ENCODE data around the gene PDE4C.

DNA sequence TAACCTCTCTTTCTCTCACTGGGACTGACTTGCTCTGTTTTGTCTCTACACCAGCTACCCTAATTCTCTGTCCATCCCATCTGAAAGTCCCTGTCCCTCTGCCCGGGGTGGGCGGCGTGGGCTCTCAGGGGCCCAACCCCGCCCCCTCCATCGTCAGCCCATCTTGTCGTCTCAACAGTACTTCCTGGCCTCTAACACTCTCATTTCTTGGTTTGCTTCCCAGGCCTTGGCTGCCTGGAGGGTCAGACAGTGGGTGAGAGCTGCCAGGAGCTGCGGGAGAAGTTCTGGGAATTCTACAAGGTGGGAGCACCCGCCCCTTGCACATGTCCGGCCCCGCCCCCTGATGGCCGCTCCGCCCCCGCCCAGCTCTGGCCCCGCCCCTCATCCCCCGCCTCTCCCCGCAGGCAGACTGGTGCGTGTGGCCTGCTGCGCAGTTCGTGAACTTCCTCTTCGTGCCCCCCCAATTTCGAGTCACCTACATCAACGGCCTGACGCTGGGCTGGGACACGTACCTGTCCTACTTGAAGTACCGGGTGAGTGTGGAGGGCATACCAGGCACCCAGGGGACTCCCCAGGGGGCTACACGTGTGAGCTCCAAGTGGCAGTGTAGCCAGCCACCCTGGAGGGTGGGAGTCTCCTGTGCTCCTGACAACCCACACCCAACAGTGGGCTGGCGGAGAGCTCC, 31.5 kb downstream of the PDE4C start:
- TF ChIP-seq POLR2AphosphoS5 (IDR thresholded peaks at IDR 0.05; ENCODE audit: low read depth, low read length), result no peak
- TF ChIP-seq, protein P1, sequence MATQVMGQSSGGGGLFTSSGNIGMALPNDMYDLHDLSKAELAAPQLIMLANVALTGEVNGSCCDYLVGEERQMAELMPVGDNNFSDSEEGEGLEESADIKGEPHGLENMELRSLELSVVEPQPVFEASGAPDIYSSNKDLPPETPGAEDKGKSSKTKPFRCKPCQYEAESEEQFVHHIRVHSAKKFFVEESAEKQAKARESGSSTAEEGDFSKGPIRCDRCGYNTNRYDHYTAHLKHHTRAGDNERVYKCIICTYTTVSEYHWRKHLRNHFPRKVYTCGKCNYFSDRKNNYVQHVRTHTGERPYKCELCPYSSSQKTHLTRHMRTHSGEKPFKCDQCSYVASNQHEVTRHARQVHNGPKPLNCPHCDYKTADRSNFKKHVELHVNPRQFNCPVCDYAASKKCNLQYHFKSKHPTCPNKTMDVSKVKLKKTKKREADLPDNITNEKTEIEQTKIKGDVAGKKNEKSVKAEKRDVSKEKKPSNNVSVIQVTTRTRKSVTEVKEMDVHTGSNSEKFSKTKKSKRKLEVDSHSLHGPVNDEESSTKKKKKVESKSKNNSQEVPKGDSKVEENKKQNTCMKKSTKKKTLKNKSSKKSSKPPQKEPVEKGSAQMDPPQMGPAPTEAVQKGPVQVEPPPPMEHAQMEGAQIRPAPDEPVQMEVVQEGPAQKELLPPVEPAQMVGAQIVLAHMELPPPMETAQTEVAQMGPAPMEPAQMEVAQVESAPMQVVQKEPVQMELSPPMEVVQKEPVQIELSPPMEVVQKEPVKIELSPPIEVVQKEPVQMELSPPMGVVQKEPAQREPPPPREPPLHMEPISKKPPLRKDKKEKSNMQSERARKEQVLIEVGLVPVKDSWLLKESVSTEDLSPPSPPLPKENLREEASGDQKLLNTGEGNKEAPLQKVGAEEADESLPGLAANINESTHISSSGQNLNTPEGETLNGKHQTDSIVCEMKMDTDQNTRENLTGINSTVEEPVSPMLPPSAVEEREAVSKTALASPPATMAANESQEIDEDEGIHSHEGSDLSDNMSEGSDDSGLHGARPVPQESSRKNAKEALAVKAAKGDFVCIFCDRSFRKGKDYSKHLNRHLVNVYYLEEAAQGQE (IDR thresholded peaks at IDR 0.05; ENCODE audit: insufficient read depth in 1 of 2, low read depth in 2 of 2, low read length in 2 of 2), result no peak
